AG08396 (cell line): Measurements from ENCODE around the gene CKAP2L.

Experiments
- DNase-seq: peaks from one replicate; pipeline ENCODE4 v3.0.0; 2012; ENCODE audit warnings: low spot score, mixed read lengths

The CKAP2L gene

GRCh38 chr2:112791693-112792230 is 27.4 kb upstream of the CKAP2L start:
- DNase-seq, result no peak

GRCh38 chr2:112791019-112791418 is 26.6 kb upstream of the CKAP2L start:
- DNase-seq, result no peak

GRCh38 chr2:112790305-112790704 is 25.9 kb upstream of the CKAP2L start:
- no peak for DNase-seq

- DNase-seq, result no peak
Measured at GRCh38 chr2:112789186-112789585, 24.8 kb upstream of the CKAP2L start.

GRCh38 chr2:112788653-112789052 is 24.2 kb upstream of the CKAP2L start:
- DNase-seq, result no peak

- DNase-seq, result no peak
Measured at GRCh38 chr2:112787729-112788393, 23.5 kb upstream of the CKAP2L start.

- no peak for DNase-seq
Measured at GRCh38 chr2:112787294-112787693, 22.9 kb upstream of the CKAP2L start.

- peak; percentile 50 for DNase-seq
Measured at GRCh38 chr2:112784199-112785189, 20.1 kb upstream of the CKAP2L start, which contains the start of gene IL1A. TSS of gene IL1A (minus strand) at chr2:112784493. CDS start at chr2:112783770, 723 bp downstream.

GRCh38 chr2:112783187-112783714 is 18.8 kb upstream of the CKAP2L start:
- DNase-seq, result no peak

- no peak for DNase-seq
Measured at GRCh38 chr2:112782234-112782799, 17.9 kb upstream of the CKAP2L start.

- DNase-seq, result no peak
Measured at GRCh38 chr2:112779598-112779997, 15.2 kb upstream of the CKAP2L start.

GRCh38 chr2:112777036-112777435 is 12.6 kb upstream of the CKAP2L start:
- no peak for DNase-seq

- DNase-seq, result no peak
Measured at GRCh38 chr2:112776113-112776512, 11.7 kb upstream of the CKAP2L start.

- no peak for DNase-seq
Measured at GRCh38 chr2:112774536-112775285, 10.3 kb upstream of the CKAP2L start.

- DNase-seq, result no peak
Measured at GRCh38 chr2:112773556-112773955, 9.1 kb upstream of the CKAP2L start.

- no peak for DNase-seq
Measured at GRCh38 chr2:112772911-112773475, 8.6 kb upstream of the CKAP2L start.

- no peak for DNase-seq
Measured at GRCh38 chr2:112772322-112772721, 7.9 kb upstream of the CKAP2L start.

- DNase-seq, result no peak
Measured at GRCh38 chr2:112768432-112768831, 4.0 kb upstream of the CKAP2L start.

GRCh38 chr2:112767693-112768330 is 3.4 kb upstream of the CKAP2L start:
- DNase-seq, result no peak

- no peak for DNase-seq
Measured at GRCh38 chr2:112765251-112765650, 842 bp upstream of the CKAP2L start.

- no peak for DNase-seq
Measured at GRCh38 chr2:112762276-112762675, 2.1 kb downstream of the CKAP2L start.
